GM12878 (cell line): Measurements from ENCODE around the gene PCGF1. TPM values are rescaled to one million over a fixed set of nuclear protein-coding genes. Genes with fewer than 3 reads are reported as not detected.
A peak's percentile ranks its signal among the peaks of the same experiment; 100 is the strongest.

Experiments
- BACH1 ChIP-seq: fragments of 450-650 bp; IDR thresholded peaks from 2 replicates; pipeline ENCODE4 v1.6.1; 2017; ENCODE audit warnings: mild to moderate bottlenecking, borderline replicate concordance
- CBX5 ChIP-seq: sonication (generic); IDR thresholded peaks from 2 replicates; pipeline ENCODE4 v1.6.1; 2016; ENCODE audit warnings: low read depth, moderate library complexity, mild to moderate bottlenecking, inconsistent platforms
- CHD2 ChIP-seq: IDR thresholded peaks from 2 replicates; pipeline ENCODE4 v1.6.1; 2011; ENCODE audit warnings: low read depth, low read length, improper control_type of control experiment, borderline replicate concordance
- DPF2 ChIP-seq: fragments of 450-650 bp; IDR thresholded peaks from 2 replicates; pipeline ENCODE4 v1.6.1; 2017; ENCODE audit warnings: mild to moderate bottlenecking
- GATAD2B ChIP-seq: fragments of 450-650 bp; conservative IDR thresholded peaks from 2 replicates; pipeline ENCODE4 v1.6.1; 2017; ENCODE audit warnings: low read depth, mild to moderate bottlenecking, moderate library complexity
- HDAC6 ChIP-seq: fragments of 200-600 bp; sonication (generic); IDR thresholded peaks from one replicate; pipeline ENCODE4 v1.8.0; 2017; ENCODE audit warnings: antibody characterized with exemption; ENCODE audit not compliant: unreplicated experiment
- IRF4 ChIP-seq: IDR thresholded peaks from 2 replicates; pipeline ENCODE4 v1.6.1; 2011; ENCODE audit warnings: low read depth, low read length
- IRF5 ChIP-seq: fragments of 450-650 bp; IDR thresholded peaks from 2 replicates; pipeline ENCODE4 v1.6.1; 2017; ENCODE audit warnings: borderline replicate concordance
- PAX5 ChIP-seq: IDR thresholded peaks from 2 replicates; pipeline ENCODE4 v1.6.1; 2011; ENCODE audit warnings: low read depth, low read length, borderline replicate concordance
- PML ChIP-seq: IDR thresholded peaks from 2 replicates; pipeline ENCODE4 v1.6.1; 2012; ENCODE audit warnings: low read length, inconsistent platforms
- POLR2A ChIP-seq: IDR thresholded peaks from 2 replicates; pipeline ENCODE4 v1.6.1; 2011; ENCODE audit warnings: low read depth, mild to moderate bottlenecking, low read length
- POLR2AphosphoS2 ChIP-seq: IDR thresholded peaks from 2 replicates; pipeline ENCODE4 v1.6.1; 2011; ENCODE audit warnings: low read depth, mild to moderate bottlenecking, low read length, improper control_type of control experiment, moderate library complexity
- PRDM15 ChIP-seq: fragments of 450-650 bp; formaldehyde crosslinking; IDR thresholded peaks from 2 replicates; pipeline ENCODE4 v1.4.0; 2020; ENCODE audit warnings: mild to moderate bottlenecking, moderate library complexity
- RBBP5 ChIP-seq: fragments of 200-600 bp; sonication (generic); conservative IDR thresholded peaks from 2 replicates; pipeline ENCODE4 v1.6.1; 2016
- RFX5 ChIP-seq: IDR thresholded peaks from 2 replicates; pipeline ENCODE4 v1.6.1; 2011; ENCODE audit warnings: low read depth, low read length, improper control_type of control experiment
- SP1 ChIP-seq: IDR thresholded peaks from one replicate; pipeline ENCODE4 v1.6.1; 2011; ENCODE audit warnings: low read depth, low read length
- STAT1 ChIP-seq: fragments of 450-650 bp; conservative IDR thresholded peaks from 2 replicates; pipeline ENCODE4 v1.6.1; 2014; ENCODE audit warnings: antibody characterized with exemption, mild to moderate bottlenecking
- SUPT20H ChIP-seq: IDR thresholded peaks from 2 replicates; pipeline ENCODE4 v1.6.1; 2011; ENCODE audit warnings: low read depth, mild to moderate bottlenecking, low read length, moderate library complexity, borderline replicate concordance; ENCODE audit not compliant: control insufficient read depth
- TAF1 ChIP-seq: IDR thresholded peaks from 2 replicates; pipeline ENCODE4 v1.6.1; 2011; ENCODE audit warnings: mild to moderate bottlenecking, low read depth, low read length, borderline replicate concordance
- TBL1XR1 ChIP-seq: IDR thresholded peaks from 2 replicates; pipeline ENCODE4 v1.6.1; 2012; ENCODE audit warnings: low read depth, low read length, improper control_type of control experiment
- TCF12 ChIP-seq: IDR thresholded peaks from 2 replicates; pipeline ENCODE4 v1.6.1; 2011; ENCODE audit warnings: low read depth, mild to moderate bottlenecking, low read length
- USF2 ChIP-seq: IDR thresholded peaks from 2 replicates; pipeline ENCODE4 v1.6.1; 2011; ENCODE audit warnings: low read depth, low read length, improper control_type of control experiment, borderline replicate concordance
- WRNIP1 ChIP-seq: IDR thresholded peaks from 2 replicates; pipeline ENCODE4 v1.6.1; 2011; ENCODE audit warnings: low read depth, low read length, improper control_type of control experiment, borderline replicate concordance
- polyA plus RNA-seq, 11 experiments: library from polyadenylated mRNA; depleted of rRNA in 4 of 11; unstranded in 6 of 11; stranded (reverse) in 5 of 11; fragments of >200 nt; fragmentation: Nextera tagmentation in 4 of 11; fragmentation: Illumina TruSeq in 1 of 11; extraction: Ambion mirVana in 4 of 11; extraction: Trizol in 1 of 11; gene quantifications; 1 replicate in 1 of 11; 2 replicates in 10 of 11; pipeline versions ENCODE4 v1.2.1 to v1.2.3, GENCODE V29; 2011 to 2016; ENCODE audit warnings: inconsistent platforms in 2 of 11, missing spikeins in 2 of 11, low read depth in 1 of 11
- total RNA-seq, 4 experiments: library from RNA; depleted of rRNA in 3 of 4; stranded (reverse); fragments of >200 nt in 3 of 4; fragmentation: Illumina TruSeq in 1 of 4; extraction: Trizol in 1 of 4; gene quantifications; 2 replicates each; pipeline versions ENCODE4 v1.2.1 to v1.2.3, GENCODE V29; 2013 to 2021
- TF ChIP-seq, protein P1 (sequence below): fragments of 450-650 bp; IDR thresholded peaks from 2 replicates; pipeline ENCODE4 v1.6.1; 2017; ENCODE audit warnings: low read depth, mild to moderate bottlenecking, moderate library complexity

The PCGF1 gene
- total and polyA plus RNA-seq, 10 of the 15 experiments (the other 5 are each of a cell fraction or from before 2014, with no cell fraction given), result 23.1 to 50.8 (median 27.4) TPM

DNA sequence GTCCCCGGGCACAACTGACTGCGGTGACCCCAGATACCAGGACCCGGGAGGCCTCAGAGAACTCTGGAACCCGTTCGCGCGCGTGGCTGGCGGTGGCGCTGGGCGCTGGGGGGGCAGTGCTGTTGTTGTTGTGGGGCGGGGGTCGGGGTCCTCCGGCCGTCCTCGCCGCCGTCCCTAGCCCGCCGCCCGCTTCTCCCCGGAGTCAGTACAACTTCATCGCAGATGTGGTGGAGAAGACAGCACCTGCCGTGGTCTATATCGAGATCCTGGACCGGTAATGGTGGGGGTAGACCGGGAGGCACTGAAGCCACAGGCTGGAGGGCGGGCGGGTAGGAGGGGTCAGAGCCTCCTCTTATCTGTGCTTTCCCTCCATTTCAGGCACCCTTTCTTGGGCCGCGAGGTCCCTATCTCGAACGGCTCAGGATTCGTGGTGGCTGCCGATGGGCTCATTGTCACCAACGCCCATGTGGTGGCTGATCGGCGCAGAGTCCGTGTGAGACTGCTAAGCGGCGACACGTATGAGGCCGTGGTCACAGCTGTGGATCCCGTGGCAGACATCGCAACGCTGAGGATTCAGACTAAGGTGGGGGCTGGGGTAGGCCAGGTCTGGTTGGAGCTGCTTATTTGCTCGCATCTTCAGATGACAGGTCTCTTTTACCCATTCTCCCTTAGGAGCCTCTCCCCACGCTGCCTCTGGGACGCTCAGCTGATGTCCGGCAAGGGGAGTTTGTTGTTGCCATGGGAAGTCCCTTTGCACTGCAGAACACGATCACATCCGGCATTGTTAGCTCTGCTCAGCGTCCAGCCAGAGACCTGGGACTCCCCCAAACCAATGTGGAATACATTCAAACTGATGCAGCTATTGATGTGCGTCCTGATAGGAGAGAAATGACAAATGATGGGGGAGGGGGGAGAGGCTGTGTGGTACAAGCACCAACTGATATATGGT lies 23.0 kb upstream of the PCGF1 start (continued):
- TF ChIP-seq CBX5, result no peak
- TF ChIP-seq GATAD2B, result peak; percentile 10; the same call in 1 of the 2 replicates
- TF ChIP-seq IRF5, result no peak
- TF ChIP-seq PRDM15 (CRISPR knock-in tag), result no peak
- 0 out of 2 replicates have a peak, but pooled peaks have one; percentile 18 for TF ChIP-seq PAX5
- TF ChIP-seq USF2, result no peak
- peak; percentile 80; the same call in 1 of the 2 replicates for TF ChIP-seq TCF12
- no peak for TF ChIP-seq WRNIP1
- TF ChIP-seq POLR2AphosphoS2, result peak; percentile 71; the same call in 1 of the 2 replicates
- TF ChIP-seq TBL1XR1, result no peak
- TF ChIP-seq POLR2A, result peak; percentile 85
- TF ChIP-seq RFX5, result 0 out of 2 replicates have a peak, but pooled peaks have one; percentile 29
- TF ChIP-seq RBBP5, result no peak
- peak; percentile 44; the same call in 1 of the 2 replicates for TF ChIP-seq TAF1
- peak; percentile 7 for TF ChIP-seq SP1
- no peak for TF ChIP-seq BACH1
- 0 out of 2 replicates have a peak, but pooled peaks have one; percentile 23 for TF ChIP-seq IRF4
- no peak for TF ChIP-seq PML
- peak; percentile 64 for TF ChIP-seq CHD2
- TF ChIP-seq DPF2, result peak; percentile 55; the same call in 1 of the 2 replicates
- TF ChIP-seq STAT1, result no peak
- no peak for TF ChIP-seq SUPT20H
- TF ChIP-seq, protein P1, sequence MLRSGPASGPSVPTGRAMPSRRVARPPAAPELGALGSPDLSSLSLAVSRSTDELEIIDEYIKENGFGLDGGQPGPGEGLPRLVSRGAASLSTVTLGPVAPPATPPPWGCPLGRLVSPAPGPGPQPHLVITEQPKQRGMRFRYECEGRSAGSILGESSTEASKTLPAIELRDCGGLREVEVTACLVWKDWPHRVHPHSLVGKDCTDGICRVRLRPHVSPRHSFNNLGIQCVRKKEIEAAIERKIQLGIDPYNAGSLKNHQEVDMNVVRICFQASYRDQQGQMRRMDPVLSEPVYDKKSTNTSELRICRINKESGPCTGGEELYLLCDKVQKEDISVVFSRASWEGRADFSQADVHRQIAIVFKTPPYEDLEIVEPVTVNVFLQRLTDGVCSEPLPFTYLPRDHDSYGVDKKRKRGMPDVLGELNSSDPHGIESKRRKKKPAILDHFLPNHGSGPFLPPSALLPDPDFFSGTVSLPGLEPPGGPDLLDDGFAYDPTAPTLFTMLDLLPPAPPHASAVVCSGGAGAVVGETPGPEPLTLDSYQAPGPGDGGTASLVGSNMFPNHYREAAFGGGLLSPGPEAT, result peak; percentile 75
- no peak for TF ChIP-seq HDAC6
